ENCODE results near the gene ALK.

ALK gene

DNA sequence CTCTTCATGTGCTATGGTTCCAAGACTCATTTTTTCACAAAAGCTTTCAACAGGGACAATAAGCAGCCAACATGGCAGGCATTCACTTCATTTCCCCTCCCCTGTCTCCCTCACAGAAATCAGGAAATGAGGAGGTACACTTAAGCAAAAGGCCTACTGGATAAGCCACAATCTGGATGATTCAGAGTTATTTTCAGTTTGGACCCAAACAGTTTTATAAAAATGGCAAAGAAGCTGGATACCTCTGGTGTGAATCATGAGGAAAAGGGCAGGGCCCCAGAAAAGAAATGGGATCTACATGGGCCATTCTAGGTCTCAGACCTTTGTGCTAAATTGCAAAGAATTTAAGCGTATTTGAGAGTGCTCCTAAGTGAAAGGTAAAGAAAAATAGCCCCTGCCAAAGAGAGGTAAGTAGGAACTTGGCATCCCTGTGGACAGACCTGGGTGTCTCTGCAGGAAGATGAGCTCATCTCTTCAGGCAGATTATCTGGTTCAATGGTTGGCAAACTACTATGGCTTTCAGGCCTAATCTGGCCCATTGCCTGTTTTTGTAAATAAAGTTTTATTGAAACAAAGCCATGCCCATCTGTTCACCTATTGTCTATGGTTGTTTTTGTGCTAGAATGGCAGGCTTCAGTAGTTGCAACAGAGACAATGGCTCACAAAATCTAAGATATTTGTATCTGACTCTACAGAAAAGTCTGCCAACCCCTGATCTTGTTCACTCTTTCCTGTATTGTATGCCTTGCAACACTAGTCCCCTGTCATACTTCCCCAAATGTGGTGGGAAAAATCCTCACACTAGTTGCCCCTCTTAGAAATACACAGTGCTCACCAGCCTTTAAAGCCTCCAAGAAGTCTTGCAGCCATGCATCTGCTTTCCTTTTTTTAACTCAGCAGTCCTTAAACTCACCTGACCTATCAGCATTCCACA lies 315.0 kb downstream of the ALK start:
- DNase-seq: no peak

GRCh38 chr2:29603341-29603740 lies 318.0 kb downstream of the ALK start:
- no peak for DNase-seq

GRCh38 chr2:29601872-29602271 lies 319.5 kb downstream of the ALK start:
- DNase-seq: no peak

DNA sequence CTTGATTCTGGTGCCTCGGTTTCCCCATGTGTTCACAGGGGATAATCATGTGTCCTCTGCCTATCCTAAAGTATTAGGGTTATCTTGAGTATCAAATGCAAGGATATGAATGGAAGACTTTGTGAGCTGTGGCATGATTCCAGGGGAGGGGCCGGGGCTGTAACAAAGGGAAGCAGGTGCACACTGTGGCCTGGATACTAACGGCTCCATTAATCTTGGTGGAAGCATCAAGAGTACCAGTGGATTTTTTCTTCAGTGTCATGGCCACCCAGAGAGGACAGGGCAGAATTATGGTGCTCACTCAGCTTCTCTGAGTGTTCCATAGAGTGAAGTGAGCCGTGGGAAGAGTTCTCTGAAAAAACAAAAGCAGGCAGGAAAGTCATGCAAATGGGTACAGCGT lies 320.1 kb downstream of the ALK start:
- no peak for DNase-seq

DNA sequence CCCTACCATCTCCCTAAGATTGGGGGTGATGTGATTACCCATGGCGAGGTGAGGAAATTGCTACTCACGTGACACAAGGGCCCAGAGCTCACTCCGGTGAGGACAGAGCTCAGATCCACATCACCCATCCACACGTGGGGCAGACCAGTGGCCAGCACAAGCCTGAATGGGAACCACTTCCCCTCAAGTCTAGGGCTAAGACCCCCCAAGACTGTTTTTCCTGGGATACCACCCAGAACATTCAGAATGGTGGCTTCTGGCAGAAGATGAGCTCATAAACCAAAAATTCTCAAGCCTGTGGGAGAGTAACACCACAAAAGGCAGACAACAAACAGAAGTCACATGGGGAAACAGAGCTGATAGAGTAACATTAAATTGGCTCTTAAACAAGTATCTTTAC lies 321.4 kb downstream of the ALK start:
- no peak for DNase-seq

DNA sequence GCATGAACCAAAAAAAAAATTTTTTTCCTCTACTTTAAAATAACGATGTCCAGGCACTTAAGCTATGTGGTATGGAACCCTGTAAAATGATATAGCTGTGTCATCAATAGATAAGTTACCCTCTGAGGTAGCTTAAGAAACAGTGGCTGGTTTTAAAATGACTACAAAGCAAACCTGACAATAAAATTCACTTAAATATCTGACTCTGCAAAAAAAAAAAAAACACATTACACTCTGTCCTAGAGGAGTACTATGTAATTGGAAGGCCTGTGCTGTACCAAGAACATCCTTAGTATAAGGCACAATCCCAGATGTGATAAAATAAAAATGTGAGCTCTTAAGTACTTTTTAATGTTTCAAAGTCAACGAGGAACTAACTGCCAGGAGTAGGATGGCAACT lies 322.4 kb downstream of the ALK start:
- DNase-seq: no peak

GRCh38 chr2:29597035-29597434 lies 324.4 kb downstream of the ALK start:
- no peak for DNase-seq

DNA sequence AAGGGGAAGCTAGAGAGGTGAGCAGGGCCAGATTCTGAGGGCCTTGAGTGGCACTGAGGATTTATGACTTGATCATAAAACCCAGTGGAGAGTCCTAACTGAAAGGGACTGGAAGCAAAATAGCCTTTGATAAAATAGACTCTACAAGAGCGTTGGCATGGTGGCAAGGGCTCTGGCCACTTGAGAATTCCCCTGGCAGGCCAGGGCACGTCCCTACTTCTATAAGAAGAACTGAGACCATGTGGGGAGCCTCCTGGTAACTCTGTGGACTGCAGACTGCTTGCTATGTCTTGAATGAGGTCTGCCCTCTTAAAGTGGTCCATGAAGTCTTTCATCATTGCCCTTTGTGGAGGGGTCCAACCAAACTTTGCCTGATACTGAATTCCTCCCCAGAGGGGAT lies 324.8 kb downstream of the ALK start:
- no peak for DNase-seq

GRCh38 chr2:29591600-29591999 lies 329.8 kb downstream of the ALK start:
- DNase-seq: no peak

DNA sequence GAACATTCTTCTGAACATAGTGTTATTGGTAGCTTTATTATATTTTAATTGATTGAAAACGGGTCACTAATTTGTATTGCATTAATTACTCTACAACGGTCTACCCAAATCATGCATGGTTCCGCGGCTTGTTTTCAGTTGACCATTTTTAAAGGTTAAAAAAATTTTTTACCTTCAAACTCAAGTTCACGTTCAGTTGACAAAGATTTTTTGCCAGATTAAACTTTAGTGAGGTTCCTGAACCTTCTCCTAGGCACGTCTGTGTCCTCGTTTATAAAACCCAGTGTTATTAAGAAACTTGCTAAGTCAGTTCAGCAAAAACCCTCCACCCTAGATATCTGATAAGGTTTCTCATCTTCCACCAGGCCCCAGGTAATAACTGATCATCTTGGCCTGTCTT lies 331.2 kb downstream of the ALK start:
- no peak for DNase-seq

DNA sequence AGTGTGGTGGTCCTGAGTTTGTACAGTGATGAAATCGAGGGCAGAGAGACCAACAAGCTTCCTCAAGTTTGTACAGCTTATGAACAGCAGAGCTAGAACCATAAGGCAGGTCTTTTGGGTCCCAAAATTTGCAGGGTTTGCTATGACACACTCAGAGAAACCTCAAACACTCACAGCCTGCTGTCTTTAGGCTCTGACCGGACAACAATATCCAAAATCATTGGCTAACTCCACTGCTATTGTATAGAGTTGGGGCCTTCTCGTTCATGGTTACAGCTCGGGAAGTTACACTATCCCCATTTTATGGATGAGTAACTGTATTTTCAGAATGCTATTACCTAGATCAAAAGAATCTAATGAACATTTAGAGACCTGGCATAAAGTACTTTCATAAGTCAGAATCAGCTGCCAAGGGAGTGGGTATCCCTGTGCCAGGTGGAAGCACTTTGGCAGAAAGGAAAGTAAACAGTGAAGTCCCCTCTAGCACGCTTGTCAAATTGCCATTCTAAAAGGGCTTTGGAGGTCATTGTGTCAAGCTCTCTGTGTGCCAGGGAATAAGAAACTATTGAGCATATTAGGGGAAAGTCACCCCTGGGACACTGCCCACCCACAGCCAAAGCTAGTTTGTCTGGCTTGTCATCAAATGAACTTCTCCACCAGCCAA lies 331.8 kb downstream of the ALK start:
- DNase-seq: no peak

DNA sequence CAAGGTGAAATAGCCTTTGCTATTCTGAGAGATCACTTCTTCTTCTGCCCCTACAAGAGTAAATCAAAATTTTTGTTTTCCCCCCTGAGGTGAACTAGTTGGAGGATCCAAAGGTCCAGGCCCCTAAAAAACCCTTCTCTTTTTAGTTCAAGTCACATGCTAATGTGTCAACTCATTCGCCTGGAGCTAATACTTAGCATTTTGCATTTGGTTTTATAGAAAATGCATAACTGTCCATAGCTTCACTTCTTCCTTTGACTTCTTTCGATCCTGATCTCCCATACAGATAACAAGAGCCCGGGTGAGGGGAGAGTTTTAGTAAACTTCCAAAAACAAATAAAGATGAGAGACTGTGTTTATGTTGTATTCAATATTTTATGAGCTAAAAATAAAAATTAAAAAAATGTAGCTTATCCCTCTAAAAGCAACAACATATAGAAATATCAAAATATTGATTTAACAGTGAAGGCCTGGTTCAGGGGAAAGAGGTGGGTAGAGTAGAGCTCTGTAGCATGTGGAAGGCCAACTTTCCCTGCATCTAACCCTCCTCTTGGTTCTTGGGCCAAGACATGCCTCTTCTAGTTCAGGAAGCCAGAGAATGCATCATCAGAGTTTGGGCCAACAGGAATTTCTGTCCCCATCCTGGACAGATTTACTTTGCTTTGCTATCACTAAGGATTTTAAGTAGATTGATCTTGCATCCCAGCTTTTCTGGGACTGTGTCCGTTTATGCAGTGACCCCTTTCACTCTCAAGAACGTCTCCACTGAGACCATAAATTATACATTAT lies 333.8 kb downstream of the ALK start:
- DNase-seq: no peak

DNA sequence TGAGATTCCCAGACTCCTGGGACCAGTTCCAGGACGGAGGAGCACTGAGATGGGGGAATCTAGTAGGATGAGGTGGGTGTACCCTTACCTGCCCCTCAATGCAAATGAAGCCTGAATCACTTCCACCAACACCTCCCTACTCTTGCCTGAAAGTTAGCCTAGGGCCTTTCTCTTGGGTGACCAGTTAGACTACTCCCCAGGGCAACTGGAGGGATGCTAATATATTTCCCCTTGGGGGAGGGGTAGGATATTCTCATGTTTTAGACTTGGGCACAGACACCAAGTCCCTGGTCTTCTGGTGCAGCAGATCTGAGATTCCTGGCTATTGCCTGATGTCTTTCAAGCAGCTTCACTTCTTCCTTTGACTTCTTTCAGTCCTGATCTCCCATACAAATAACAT lies 334.5 kb downstream of the ALK start:
- no peak for DNase-seq

DNA sequence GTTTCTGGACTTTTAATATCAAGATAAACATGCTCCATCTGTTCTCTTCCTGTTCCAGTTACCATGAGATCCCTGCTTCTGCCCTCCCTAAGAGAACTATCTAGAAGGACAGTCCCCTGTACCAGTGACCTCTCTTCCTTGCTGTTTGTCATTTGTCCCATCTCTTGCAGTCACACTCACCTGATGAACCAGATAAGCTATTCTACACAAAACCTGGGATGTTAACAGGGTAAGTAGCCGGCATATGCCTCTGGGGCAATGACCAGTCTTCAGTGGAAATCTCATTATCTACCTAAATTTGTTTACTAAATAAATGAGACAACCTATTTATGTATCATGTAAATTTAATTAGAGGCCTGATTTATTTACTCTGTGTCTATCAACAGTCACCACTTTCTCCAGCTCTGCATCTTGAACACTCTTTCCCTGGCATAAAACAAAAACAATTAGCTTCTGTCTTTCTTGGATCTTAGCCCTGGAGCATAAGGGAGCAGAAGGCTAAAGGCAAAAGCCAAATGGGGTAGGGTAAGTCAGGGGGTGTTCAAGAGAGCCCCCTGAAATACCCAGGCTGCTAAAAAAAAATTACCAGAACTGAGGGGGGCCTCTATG lies 337.7 kb downstream of the ALK start:
- DNase-seq: no peak

DNA sequence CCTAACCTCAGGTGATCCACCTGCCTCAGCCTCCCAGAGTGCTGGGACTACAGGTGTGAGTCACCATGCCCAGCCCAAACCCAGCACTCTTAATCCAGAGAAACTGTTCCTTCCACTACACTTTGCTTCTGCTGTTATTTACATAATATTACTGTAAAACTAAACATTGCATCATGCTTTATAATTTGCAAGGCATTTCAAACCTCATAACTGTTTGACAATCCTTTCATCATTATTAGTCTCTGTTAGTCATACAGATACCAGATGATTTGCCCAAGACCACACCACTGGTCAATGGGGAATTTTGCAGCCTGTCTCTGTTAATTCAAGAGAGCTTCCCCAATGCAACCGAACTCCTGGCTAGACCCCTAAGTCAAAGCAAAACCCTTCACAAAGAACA lies 338.3 kb downstream of the ALK start:
- no peak for DNase-seq

GRCh38 chr2:29582062-29582461 lies 339.3 kb downstream of the ALK start:
- no peak for DNase-seq

DNA sequence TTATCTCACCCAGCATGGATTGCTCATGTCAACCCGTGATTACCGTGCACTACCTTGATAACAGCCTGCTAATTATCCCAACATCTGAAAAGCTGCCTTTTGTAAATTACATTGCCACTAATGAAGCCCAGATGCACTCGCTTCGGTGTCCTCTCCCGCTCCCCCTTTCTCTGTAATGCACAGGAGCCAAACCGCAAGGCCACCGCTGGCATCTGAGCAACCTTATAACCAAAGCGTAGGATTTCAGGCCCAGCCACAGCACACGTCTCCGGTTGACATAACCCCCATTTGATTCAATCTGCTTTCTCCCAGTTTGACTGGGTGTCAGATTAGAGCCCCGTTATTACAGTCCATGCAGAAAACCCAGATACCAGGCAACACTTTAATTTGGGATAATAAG lies 341.2 kb downstream of the ALK start:
- DNase-seq: no peak

DNA sequence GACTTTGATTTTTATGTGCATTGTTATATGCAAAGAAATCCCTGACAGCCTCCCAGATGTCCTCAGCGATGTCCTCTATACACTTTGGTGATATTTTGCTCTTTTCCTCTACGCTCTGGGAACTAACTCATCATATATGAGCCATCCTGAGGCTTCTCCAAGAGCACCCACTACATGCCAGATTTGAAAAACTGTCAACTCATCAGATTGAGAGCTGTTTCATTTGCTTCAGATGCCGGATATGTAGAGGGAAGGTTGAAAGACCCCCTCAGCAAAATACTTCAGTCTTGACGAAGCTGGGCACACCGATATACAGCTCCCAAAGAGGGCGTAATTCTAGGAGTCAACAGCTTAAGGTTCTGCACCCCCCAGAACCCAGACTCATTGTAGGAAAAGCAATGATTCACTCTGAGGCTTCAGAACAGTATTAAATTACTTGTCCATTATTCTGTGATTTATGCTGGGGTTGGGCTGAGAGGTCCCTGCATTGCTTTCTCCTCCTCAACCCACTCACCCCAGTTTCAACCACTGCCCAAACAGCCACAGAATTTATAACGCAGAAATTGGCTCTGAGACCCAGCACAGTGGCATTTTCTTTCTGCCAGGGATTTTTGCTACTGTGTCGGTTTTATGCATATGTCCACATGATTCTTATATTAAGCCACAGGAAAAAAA lies 341.8 kb downstream of the ALK start:
- DNase-seq: no peak

DNA sequence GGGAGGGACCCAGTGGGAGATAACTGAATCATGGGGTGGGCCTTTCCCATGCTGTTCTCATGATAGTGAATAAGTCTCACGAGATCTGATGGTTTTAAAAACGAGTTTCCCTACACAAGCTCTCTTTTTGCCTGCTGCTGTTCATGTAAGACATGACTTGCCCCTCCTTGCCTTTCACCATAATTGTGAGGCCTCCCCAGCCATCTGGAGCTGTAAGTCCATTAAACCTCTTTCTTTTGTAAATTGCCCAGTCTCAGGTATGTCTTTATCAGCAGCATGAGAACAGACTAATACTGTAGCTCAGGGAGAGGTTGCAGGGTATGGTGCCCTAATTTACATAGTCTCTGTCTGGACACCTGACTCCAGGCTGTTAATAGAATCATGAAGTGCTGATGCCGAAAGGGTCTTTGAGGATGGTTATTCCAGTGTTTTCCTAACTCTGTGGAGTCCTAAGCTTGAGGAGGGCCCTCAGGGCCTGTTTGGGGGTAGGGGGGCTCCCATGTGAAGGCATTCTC lies 343.2 kb downstream of the ALK start:
- DNase-seq: no peak

- no peak for DNase-seq
Observed at GRCh38 chr2:29576231-29576630, 345.2 kb downstream of the ALK start.

DNA sequence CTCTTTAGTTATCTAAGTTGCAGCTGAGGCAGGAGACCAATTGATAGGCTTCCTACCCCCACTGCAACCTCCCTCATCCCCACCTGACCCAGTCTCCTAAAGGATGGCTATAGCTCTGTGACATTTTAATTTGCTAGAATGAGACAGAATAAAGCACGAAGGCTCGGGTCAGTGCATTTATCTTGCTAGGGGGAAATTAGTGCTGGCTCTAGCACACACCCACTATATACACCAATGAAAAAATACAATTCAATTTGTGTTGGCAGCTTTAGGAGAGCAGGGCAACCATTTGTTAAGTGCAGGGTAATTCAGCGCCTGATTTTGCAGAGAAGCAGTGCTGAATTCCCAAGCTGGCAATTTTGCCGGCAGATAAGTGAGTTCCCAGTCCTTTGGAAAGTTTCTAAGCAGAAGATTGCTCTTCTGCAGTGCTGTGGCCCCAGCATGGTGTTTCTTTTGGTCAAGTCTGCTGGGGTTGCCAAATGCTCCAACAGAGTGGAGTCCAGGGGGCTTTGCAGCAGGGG lies 346.0 kb downstream of the ALK start:
- no peak for DNase-seq

GRCh38 chr2:29573612-29574011 lies 347.8 kb downstream of the ALK start:
- DNase-seq: no peak

Measured in T-helper 1 cell (primary cell).